Fibroblast of skin of scalp (primary cell): Measurements from ENCODE around the gene SLIT1.

Experiments
- DNase-seq: peaks from one replicate; pipeline ENCODE4 v3.0.0-alpha.2; 2013

SLIT1 gene

DNA sequence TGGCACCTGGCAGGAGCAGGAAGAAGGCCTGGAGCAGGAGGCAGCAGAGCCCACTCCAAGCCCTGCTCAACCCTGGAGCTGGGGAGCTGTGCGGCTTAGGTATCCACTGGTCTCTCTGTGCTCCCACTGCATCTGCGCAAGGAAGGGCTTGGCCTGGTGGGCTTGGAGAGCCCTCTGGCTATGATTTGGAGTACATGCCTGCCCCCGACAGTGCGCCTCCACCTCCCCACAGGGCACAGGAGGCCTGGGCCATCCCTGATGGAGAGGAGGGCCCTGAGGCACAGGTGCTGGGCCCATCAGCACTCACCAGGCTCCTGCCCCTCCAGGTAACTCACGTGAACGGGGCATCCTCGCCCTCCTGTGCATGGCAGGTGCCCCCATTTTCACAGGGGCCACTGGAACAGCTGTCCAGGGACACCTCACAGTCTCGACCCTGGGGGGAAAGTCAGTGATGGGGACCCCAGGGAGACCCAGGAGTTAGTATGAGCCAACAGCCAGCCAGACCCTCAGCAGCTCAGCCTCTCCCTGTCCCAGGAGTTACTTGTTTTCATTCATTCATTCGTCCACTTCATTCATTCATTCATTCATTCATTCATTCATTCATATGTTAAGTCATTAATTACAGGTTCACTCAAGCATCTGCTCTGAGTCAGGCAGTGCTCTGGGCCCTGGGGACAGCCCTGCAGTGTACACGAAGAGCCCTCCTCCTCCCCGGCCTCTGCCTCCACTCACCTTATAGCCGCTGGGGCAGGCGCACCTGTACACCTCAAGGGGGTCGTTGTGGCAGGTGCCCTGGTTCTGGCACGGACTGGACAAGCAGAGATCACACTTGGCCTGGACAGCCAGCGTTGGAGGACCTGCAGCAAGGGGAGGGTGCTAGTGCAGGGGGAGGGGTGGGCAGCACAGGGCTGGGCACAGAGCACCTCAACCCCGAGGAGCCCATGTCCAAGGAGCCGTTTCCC lies 167.2 kb downstream of the SLIT1 start:
- no peak for DNase-seq

DNA sequence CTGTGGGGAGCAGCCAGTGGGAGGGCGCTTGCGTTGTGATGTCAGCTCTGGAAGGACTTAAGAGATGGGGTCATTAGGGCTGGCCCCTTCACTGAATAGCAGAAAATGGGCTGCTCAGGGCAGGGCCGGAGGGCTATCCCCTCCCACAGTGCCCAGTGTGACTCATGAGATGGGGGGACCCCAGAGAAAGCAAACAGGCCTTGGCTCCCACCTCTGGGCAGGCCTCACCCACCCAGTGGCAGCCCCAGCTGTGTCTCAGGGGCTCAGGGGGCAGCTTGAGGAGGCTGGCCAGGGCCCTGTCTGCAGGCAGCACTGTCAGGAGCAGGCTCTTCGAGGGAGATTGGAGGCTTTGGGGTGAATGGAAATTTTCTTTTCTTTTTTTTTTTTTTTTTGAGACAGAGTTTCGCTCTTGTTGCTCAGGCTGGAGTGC lies 168.3 kb downstream of the SLIT1 start:
- no peak for DNase-seq

DNA sequence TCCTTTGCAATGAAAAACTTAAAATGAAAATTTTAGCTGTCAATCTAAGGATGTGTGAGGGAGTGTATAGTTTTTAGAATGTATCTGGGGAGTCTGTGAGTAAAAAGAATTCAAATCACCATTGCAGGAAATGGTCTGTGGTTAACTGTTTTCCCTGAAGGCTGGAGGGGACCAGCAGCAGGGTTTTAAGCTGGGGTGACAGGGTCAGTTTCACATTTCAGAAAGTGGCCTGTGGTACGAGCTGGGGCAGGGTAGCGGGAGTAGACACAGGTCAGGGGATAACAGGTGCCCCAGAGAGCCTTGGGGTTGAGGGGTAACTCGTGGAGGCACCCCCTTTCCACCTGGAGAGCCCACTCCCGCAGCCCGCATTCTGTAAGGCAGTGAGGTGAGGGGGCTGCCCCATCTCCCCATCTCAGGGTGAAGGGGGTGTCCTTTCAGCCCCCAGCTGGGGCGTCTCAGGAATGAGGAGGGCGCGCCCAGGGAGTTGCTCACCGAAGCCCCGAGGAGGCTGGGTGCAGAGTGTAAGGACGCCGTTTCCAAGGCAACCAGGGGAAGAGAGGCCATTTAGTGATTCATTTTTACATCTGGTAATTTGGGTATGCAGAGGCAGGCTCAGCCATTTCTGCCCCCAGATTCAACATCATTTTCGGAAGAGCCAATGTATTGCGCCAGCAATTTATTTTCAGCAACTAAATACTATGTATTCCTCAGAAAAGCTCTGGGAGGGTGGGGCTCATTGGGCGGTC lies 168.9 kb downstream of the SLIT1 start:
- no peak for DNase-seq

DNA sequence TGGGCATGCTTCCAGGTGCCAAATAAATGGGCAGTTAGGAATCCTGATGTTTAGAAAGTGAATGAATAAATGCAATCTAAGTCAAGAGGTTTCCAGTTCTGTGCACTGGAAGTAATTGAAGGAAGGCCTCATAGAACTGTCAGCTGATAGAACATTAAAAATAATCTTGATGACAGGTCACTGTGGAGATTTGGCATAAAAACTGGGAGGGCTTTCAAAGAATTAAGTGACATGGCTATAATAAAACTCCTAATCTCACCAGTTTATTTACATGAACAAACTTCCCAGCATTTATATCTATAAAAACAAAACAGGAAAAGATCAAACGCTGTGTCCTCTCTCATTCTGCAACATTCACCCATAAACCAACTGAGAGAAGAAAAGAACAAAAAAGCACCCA lies 170.5 kb downstream of the SLIT1 start:
- DNase-seq: no peak

DNA sequence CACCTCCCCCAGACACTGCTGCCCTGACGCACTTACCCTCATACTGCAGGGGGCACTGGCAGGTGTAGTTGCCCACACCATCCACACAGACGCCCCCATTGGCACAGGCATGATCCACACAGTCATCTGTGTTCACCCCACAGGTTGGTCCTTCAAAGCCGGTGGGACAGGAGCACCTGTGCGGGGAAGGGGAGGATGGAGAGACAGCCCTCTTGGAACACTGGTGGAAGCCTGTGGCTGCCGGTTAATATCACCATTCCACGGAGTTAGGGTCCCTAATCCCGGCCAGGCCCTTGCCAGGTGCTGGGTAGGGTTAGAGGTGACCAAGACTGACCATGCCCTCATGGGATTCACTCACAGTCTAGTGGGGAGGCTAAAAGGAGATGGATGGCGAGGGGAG lies 171.8 kb downstream of the SLIT1 start:
- no peak for DNase-seq

DNA sequence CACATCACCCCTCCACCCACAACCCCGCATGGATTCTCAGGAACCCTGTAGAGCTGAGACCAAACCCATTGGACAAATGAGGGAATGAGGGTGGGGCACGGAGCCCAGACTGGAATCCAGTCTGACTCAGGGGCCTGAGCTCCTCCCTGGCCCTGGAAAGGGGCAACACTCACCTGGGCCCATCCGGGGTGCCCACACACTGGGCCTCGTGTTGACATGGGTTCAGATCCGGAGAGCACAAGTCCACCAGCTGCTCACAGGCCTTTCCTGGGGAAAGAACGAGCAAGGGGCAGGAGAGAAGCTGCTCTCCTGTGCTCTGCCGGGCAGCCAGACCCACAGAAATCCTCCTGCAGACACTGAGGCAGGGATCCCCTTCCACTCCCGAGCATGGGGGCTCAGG lies 172.2 kb downstream of the SLIT1 start:
- no peak for DNase-seq

DNA sequence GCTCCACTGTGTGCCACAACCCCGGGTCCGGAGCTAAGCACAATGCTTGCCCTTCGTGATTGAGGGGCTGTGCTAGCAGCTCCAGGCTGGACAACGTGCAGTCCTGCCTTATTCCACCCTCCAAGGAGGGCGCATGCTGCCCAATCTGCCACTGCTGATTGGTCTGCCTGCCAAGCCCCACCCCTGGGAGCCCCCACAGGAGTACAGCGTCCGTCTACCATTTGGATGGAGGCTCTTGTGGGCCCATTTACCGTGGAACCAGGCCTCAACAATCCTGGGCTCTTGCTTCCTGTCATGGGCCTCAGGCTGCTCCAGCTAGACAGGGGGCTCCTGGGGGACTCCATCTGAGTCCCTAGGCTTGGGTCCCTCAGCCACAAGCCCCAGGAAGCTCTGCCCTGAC lies 173.3 kb downstream of the SLIT1 start:
- DNase-seq: no peak

DNA sequence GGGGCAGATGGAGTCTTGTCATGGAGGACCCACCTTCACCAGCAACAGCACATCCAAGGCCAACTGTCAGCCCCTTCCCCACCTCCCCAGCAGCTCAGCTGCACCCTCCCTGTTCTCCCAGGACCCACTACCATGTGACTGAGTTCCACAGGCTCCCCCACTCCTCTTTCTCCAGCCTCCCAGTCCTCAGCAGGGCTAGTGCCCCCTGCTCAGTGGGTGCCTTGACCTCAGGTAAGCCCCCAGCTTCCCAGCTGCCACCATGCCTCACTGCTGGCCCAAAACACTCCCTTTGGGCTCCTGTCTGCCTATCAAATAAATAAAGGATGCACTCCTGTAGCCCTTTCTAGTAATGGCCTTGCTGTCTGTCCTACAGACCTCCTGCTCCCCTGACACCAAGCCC lies 174.4 kb downstream of the SLIT1 start:
- no peak for DNase-seq

DNA sequence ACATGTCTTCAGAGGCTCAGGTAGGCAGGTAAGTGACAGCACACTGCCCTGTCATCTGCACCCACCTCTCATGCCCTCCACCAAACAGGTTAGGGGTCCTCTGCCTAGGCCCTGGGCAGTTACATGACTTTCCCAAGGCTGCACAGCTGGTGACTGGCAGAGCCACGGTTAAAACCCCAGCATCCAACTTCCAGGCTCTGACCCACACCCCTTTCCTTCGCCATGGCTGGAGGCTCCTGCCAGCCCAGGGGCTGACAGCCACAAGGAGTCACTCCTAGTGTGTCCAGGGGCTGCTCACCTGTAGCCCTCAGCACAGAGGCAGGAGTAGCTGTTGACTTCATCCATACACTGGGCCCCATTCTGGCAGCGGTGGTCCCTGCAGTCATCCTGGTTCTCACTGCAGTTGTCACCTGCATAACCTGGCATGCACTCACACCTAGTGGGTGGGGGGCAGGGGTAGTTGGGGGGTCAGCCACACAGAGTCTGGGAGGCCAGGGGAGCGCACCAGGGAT lies 175.0 kb downstream of the SLIT1 start:
- DNase-seq: no peak

DNA sequence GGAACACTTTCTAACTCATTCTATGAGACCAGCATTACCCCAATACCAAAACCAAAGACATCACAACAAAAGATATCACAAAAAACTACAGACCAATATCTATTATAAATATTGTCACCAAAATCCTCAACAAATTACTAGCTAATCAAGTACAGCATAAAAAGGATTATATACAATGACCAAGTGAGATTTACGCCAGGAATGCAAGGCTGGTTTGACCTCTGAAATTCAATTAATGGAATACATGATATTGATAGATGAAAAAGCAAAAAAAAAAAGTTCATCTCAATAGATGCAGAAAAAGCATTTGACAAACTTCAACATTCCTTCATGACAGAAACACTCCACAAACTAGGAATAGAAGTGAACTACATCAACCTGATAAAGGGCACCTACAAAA lies 178.3 kb downstream of the SLIT1 start:
- no peak for DNase-seq

DNA sequence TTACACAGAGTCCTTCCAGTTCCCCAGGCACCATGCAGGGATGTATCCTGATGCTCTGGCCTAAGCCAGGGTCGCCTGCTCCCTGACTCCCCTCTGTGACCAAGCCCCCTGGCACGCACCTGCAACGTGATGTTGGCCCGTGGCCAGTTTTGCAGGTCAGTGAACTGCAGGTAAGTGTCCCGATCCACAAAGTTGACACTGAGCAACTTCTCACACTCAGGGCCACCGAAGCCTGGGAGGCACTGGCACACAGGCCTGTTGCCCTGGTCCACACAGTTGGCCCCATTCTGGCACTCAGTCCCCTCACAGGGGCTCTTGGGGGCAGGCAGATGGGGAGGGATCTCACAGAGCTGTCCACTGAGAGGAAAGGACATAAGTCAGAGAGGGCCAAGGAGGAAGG lies 179.4 kb downstream of the SLIT1 start:
- no peak for DNase-seq

DNA sequence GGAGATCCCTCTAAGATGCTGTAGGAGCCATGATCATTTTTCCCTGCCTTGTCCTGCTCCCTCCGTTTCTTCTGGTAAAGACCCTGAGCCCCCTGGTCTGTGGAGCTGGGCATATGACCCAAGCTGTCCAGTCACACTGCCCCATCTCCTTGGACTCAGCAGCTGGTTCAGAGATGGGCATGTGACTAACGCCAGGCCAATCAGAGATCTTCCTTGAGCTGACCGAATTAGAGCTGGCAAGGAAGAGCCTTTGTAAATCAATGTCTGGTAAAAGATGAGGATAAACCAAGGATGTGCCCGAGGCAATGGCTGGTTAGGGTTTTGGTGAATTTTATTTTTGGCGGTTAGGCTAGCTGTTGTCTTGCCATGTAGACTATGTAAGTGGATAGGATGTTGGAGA lies 180.4 kb downstream of the SLIT1 start:
- DNase-seq: no peak

DNA sequence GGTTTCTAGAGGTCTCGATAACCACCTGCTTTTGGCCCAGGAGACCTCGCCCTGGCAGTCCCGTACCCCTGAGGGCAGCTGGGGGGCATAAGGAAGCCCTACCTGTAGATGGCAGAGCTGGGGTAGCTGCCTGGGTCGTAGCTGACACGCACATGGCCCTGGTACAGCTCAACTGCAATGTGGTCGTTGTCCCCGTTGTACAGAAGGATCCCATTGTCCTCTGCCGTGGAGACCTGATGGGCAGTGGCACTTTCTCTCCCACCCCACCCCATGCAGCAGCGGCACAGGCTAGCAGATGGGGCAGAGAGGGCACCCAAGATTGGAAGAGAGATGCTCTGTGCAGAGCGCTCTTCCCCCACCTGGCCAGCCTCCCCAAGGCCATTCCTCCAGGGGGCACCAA lies 181.2 kb downstream of the SLIT1 start:
- DNase-seq: no peak

DNA sequence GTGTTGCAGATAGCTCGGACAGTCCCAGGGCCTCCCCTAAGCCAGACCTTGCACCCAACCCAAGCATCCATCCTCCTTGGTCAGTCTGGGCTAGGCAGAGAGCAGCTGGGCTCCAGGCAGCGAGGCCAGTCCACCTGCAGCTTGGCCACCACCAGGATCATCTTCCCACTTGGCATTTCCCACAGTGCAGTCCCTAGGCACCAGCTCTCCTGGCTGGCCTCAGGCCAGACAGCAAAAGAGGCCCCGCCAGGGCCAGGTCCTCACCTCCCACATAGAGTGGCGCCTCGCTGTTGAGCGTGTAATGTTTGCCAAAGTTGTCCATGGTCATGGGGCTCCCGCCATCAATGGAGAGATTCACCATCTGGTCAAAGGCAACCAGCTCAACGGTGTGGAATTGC lies 182.0 kb downstream of the SLIT1 start:
- no peak for DNase-seq

DNA sequence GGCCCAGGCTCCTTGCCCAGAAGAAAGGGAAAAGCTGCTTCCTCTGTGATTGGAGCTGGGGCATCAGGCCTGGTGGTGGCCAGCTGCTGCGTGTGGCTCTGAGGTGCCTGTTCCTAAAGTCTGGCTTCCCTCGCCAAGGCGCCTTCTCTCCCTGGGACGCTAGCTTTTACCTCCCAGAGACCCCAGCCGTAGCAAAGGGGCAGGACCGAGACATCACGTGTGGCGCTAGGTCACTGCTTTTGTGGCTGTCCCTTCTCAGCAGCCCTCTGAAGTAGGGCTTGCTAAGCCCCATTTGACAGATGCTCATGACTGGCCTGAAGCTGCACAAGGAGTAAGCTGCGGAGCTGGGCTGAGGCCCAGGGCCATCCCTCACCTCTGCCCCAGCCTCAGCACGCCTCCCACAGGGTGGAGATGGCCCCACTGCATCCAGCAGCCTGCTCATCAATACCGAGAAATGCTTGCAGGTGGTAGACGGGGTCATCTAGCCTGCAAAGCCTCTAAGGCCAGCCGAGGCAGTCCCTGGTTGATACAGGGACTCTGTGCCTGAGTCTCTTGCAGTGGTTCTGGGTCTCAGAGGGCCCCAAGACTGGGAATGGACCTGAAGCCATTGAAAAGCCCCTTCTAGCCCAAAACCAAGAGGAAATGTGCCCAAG lies 182.5 kb downstream of the SLIT1 start:
- DNase-seq: no peak

DNA sequence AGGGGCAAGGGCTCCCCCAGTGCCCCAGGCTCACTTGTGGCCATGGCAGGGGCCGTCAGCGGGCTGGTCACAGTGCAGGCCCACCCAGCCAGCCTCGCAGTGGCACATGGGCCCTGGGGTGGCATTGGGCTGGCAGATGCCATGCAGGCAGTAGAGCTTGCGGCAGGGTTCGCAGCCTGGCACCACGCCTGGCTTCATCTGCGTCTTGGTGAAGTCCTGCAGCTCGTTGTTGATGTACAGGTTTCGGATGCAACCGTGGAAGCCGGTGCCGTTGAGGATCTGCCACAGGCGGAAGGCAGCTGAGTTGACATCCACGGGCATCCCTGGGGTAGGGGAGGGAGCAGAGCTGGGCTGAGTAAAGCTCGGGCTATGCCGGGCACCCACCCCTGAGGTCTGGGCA lies 183.1 kb downstream of the SLIT1 start:
- DNase-seq: no peak

DNA sequence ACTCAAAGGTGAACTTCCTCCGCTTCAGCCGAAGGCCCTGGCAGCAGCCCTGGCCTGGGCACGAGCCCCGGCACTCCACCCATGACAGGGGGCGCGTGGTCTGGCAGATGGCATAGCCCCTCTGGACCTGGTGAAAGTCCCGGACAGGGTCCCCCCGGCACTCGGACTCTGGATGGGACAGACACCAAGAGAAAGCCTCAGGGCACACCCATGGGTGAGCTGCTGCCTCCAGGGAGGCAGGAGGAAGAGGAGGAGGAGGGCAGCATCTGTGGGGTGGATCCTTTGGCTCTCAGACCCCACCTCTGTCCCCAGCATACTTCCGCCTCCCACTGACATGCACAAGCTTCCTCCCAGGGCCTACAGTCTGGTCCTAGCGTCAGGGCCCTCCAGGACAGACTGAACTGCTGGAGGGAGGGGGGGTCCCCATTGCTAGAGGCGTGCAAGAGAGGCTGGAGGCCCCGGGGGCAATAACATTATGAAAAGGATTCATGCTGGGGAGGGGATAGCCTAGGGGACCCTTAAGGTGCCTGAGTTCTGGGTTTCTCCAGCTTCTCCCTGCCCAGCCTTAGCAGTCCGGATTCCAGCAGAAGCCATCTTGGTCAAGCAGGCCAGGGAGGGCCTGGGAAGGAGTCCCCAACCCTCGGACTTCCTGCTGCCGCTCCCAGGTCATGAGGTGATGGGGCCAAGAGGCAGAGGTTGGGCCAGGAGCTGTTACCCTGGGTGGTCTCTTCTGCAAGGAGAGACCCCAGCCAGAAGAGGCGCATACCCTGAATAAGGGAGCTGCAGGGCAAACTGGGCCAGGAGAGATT lies 184.4 kb downstream of the SLIT1 start:
- no peak for DNase-seq

DNA sequence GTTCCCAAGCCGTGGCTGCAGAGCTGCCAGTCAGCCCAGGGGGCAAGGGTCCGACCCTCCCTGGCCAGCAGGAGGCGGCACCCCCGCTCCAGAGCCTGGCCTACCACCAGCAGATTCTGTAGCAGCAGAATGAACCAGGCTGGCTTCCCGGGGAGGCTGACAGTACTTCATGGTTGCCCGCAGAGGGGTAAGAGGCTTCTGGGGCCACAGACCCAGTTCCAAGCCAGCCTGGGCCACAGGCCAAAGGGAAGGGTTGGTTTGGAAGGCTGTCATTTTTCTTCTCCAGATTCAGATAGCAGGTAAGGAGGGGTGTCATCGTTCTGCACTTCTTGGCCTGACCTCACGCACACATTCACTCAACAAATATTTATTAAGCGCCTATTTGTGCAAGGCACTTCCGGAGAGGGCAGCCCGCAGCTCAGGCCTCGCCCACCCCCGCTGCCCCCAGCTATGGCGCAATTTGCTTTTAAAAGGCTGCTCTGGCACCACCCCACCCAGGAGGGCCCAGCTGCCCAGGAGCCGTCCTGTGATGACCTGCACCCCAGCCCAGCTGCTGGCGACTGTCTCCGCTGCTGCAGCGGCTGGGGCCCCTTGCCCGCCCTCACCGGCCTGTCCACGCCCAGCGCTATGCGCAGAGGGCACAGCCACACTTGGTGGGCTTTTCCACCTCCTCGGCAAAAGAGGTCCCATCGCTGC lies 185.1 kb downstream of the SLIT1 start:
- no peak for DNase-seq

DNA sequence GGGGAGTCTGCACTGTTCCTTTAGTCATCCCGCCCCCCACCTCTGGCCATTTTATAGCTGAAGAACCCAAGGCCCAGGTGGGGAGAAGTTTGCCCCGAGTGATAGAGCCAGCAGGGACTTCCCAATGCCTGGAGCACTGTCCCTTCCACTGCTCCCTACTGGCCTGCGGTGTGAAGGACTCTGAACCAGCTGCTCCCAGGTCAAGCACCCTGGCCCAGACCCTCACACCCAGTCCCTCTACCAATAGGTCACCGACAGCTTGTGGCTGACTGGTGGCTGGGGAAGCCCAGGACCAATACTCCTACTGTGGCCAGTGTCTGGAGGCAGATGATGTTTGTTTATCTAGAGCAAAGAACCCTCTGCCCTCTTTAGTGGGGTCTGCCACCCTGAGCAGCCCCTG lies 185.8 kb downstream of the SLIT1 start:
- no peak for DNase-seq

DNA sequence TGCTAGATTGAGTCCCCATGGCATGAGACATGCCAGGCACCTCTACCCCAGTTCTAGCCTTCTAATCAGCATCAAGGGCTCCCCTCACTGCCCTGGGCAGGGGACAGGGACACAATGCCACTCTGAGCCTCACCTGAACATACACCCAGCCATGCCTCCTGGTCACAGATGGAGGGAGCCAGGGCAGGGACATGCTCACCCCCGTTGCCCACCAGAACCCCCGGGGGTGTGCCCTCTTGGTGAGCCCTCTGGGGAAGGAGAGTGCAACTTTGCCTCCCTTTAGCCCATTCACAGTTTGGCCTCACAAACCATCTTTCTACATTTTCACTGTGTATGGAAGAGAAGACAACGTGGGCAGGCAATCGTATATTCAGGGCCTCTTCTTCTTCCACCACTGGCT lies 186.4 kb downstream of the SLIT1 start:
- no peak for DNase-seq

DNA sequence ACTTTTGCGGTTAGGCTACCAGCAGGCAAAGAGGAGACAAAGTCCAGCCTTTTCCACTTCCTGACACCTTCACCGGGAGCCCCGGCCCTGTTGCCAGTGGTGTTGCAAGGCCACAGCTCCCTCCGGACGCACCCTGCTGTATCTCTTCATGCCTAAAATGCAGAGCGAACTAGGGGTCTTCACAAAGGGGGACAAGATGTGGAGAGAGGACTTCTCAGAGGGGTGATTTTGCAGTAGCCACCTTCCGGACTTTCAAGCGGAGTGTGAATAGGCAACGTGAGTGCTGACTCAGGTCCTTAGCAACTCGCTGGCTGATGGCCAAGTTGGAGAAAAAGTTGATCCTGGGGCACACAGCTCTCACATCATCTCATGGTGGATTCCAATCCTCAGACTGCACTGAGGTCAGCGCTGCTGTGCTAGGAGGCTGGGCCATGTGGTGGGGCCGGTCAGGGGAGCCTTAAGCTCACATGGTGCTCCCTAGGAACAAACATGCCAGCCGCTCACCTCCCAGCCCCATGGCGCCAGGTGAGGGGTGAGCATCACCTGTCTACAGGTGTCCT lies 187.3 kb downstream of the SLIT1 start:
- DNase-seq: peak; percentile 61
